GM12891 (cell line): ENCODE results near the gene PLS1.

ENCODE experiments used
- DNase-seq: peaks from one replicate; pipeline ENCODE4 v3.0.0; 2011; ENCODE audit warnings: low spot score; ENCODE audit not compliant: insufficient read length
- FAIRE-seq: peaks from 2 replicates; lab custom pipeline; 2011; peaks lifted over from hg19 to GRCh38; lab: Jason Lieb, UNC
- PAX5 ChIP-seq: IDR thresholded peaks from 2 replicates; pipeline ENCODE4 v1.6.1; 2011; ENCODE audit warnings: low read length, moderate library complexity, mild to moderate bottlenecking; ENCODE audit not compliant: insufficient read depth, severe bottlenecking
- POLR2A ChIP-seq: IDR thresholded peaks from 2 replicates; pipeline ENCODE4 v1.6.1; 2011; ENCODE audit warnings: low read depth, low read length, control low read depth
- POLR2AphosphoS5 ChIP-seq: IDR thresholded peaks from 2 replicates; pipeline ENCODE4 v1.6.1; 2011; ENCODE audit warnings: low read depth, low read length, control low read depth
- POU2F2 ChIP-seq: IDR thresholded peaks from 2 replicates; pipeline ENCODE4 v1.6.1; 2011; ENCODE audit warnings: low read depth, mild to moderate bottlenecking, control low read depth, low read length, moderate library complexity
- SPI1 ChIP-seq: IDR thresholded peaks from 2 replicates; pipeline ENCODE4 v1.6.1; 2011; ENCODE audit warnings: low read depth, low read length, control low read depth
- TAF1 ChIP-seq: IDR thresholded peaks from 2 replicates; pipeline ENCODE4 v1.6.1; 2011; ENCODE audit warnings: low read depth, low read length, control low read depth

The PLS1 gene

DNA sequence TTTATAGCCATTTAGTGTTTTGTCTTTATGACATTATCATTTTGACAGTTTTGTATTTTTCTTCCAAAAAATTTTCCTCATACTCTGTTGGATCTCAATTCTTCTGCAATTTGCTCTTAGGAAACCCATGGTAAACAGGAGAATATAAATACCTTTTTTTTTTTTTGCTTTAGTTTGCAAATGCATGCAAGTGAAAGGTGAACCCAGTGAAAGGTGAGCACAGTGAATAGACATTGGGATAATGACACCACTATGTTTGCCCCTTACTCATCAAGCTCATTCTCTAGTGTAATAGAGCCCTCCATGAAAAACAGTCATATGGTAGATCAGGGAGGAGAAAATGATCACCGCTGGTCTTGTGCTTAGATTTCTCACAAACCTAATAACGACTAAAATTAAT is 68.6 kb downstream of the PLS1 start:
- DNase-seq (no peak), FAIRE-seq (no peak)
- TF ChIP-seq POLR2A (no peak), POLR2AphosphoS5 (no peak), TAF1 (no peak), PAX5 (no peak), POU2F2 (no peak), SPI1 (no peak)

- DNase-seq (no peak), FAIRE-seq (no peak)
- TF ChIP-seq SPI1 = no peak
- TF ChIP-seq TAF1 = no peak
- no peak for TF ChIP-seq POU2F2
- no peak for TF ChIP-seq PAX5
- TF ChIP-seq POLR2A = no peak
- TF ChIP-seq POLR2AphosphoS5 = no peak
These were observed 73.9 kb downstream of the PLS1 start for GRCh38 chr3:142670120-142670519.

GRCh38 chr3:142676151-142676550 is 80.0 kb downstream of the PLS1 start:
- DNase-seq (no peak), FAIRE-seq (no peak)
- TF ChIP-seq POLR2A (no peak), POU2F2 (no peak), SPI1 (no peak), POLR2AphosphoS5 (no peak), PAX5 (no peak), TAF1 (no peak)

DNA sequence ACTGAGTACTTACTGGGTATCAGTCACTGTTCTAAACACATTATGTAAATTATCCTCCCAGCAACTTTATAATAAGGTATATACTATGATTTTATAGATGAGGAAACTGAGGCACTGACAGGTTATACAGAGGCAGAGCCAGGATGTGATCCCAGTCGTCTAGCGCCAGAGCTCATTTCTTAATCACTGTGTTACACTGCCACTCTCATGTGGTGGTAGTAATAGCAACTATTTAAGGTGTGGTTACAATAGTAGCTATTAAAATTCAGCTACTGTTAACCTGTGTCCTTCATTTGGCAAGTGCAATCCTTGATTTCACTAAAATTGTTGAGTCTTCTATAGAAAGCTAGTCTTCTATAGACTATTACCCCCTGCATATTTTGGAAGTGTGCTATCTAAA is 84.5 kb downstream of the PLS1 start:
- TF ChIP-seq SPI1 = no peak
- no peak for TF ChIP-seq POLR2AphosphoS5
- no peak for TF ChIP-seq PAX5
- no peak for TF ChIP-seq POU2F2
- no peak for TF ChIP-seq POLR2A
- TF ChIP-seq TAF1 = no peak
- no peak for DNase-seq

GRCh38 chr3:142690613-142691012 is 94.4 kb downstream of the PLS1 start:
- TF ChIP-seq POU2F2 (no peak), POLR2AphosphoS5 (no peak), SPI1 (no peak), POLR2A (no peak), TAF1 (no peak), PAX5 (no peak)
- no peak for FAIRE-seq

More for the DNA sequence above, 84.5 kb downstream of the PLS1 start:
- FAIRE-seq = no peak

GRCh38 chr3:142691527-142691926 is 95.3 kb downstream of the PLS1 start:
- FAIRE-seq (no peak), DNase-seq (no peak)
- TF ChIP-seq PAX5 (no peak), POLR2AphosphoS5 (no peak), SPI1 (no peak), TAF1 (no peak), POLR2A (no peak), POU2F2 (no peak)

More at GRCh38 chr3:142690613-142691012, 94.4 kb downstream of the PLS1 start:
- DNase-seq = no peak

DNA sequence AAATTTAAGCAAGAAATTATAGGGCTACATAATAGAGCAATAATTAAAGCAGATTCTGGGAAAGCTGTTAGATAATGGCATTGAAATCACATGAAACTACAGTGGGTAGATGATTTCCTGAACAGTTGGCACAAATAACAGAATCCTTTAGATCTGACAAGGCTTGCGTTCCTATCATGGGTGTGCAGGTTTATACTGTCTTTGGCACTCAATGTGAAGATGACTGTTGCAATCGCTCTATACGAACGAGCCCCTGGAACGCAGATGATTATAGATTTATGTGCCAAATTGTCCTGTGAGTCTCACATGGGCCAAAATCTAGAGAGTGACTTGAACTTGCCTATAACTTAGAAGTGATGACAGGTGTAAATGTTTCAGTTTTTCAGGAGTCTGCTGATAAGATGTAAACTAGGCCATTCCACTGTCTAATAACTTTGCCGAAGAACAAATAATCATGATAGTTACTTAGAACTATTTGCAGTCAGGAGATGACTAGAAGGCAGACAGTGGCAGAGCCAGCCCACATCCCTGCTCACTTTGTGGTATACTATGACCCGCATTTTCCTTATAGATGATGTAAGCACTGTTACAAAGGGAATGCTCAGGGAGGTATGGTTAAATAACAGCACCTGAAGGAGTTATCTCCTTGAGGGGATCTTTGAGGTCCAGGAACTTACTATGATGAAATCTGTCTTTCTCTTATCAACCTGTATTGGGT is 97.1 kb downstream of the PLS1 start:
- FAIRE-seq (no peak), DNase-seq (no peak)
- no peak for TF ChIP-seq POLR2A
- TF ChIP-seq PAX5 = no peak
- TF ChIP-seq POU2F2 = no peak
- TF ChIP-seq POLR2AphosphoS5 = no peak
- TF ChIP-seq SPI1 = no peak

GRCh38 chr3:142694225-142694624 is 98.0 kb downstream of the PLS1 start:
- FAIRE-seq (no peak), DNase-seq (no peak)
- TF ChIP-seq POLR2AphosphoS5 (no peak), PAX5 (no peak)

GRCh38 chr3:142705198-142705597 is 109.0 kb downstream of the PLS1 start:
- DNase-seq (no peak), FAIRE-seq (no peak)
- TF ChIP-seq POLR2A (no peak), POLR2AphosphoS5 (no peak), TAF1 (no peak), PAX5 (no peak), SPI1 (no peak), POU2F2 (no peak)

- TF ChIP-seq POLR2A (no peak), PAX5 (no peak), POLR2AphosphoS5 (no peak), SPI1 (no peak), TAF1 (no peak), POU2F2 (no peak)
- DNase-seq (no peak), FAIRE-seq (no peak)
These were observed 110.3 kb downstream of the PLS1 start for GRCh38 chr3:142706321-142707127.
